Thyroid gland (tissue), 4 donors: ENCODE measurements around the gene CHST13.

ENCODE experiments used
- CTCF ChIP-seq, 6 experiments: fragments of 200-600 bp in 3 of 6; fragments of 450-650 bp in 3 of 6; sonication (generic) in 3 of 6; IDR thresholded peaks; one replicate each; pipeline ENCODE4 v1.5.1; 2016 to 2019; ENCODE audit warnings: antibody characterized with exemption in 6 of 6, mild to moderate bottlenecking in 2 of 6, inconsistent platforms in 1 of 6, moderate library complexity in 1 of 6
- POLR2A ChIP-seq, 2 donors: fragments of 450-650 bp; IDR thresholded peaks; one replicate each; pipeline ENCODE4 v1.6.1; 2017; ENCODE audit warnings: antibody characterized with exemption in 2 of 2, mild to moderate bottlenecking in 2 of 2, moderate library complexity in 1 of 2

- TF ChIP-seq CTCF (IDR thresholded peaks at IDR 0.05), result no peak
- no peak for TF ChIP-seq POLR2A (IDR thresholded peaks at IDR 0.05)
Measured at GRCh38 chr3:126570103-126570541, 46.2 kb downstream of the CHST13 start.
